GM23338 (cell line): ENCODE results near the gene CASP7. TPM values are rescaled to one million over a fixed set of nuclear protein-coding genes. Genes with fewer than 3 reads are reported as not detected.

Experiments
- ATAC-seq: fragments of 200-7000 bp; cut with Tn5 transposase; 3 replicates; pipeline ENCODE4 v1.9.1; 2020
- DNase-seq: peaks from one replicate; pipeline ENCODE4 v3.0.0-alpha.2; 2015; ENCODE audit warnings: low spot score
- H2AFZ ChIP-seq: fragments of 200-600 bp; sonication (generic); 2 replicates; pipeline ENCODE4 v1.8.0; 2016; ENCODE audit warnings: antibody characterized with exemption, mild to moderate bottlenecking, moderate library complexity
- H3F3A ChIP-seq: fragments of 200-600 bp; sonication (generic); replicated peaks from 2 replicates; pipeline ENCODE4 v1.8.0; 2017; ENCODE audit warnings: antibody characterized with exemption, mixed run types, low read depth
- H3K27ac ChIP-seq: fragments of 200-600 bp; sonication (generic); 2 replicates; pipeline ENCODE4 v1.6.1; 2016; ENCODE audit warnings: low read depth
- H3K27me3 ChIP-seq: fragments of 200-600 bp; sonication (generic); 2 replicates; pipeline ENCODE4 v1.8.0; 2016; ENCODE audit warnings: mild to moderate bottlenecking, mixed run types, moderate library complexity; ENCODE audit not compliant: insufficient read depth
- H3K36me3 ChIP-seq: fragments of 200-600 bp; sonication (generic); 2 replicates; pipeline ENCODE4 v1.8.0; 2016; ENCODE audit warnings: mild to moderate bottlenecking; ENCODE audit not compliant: insufficient read depth
- H3K4me1 ChIP-seq: fragments of 200-600 bp; sonication (generic); 2 replicates; pipeline ENCODE4 v1.8.0; 2016; ENCODE audit warnings: mild to moderate bottlenecking, moderate library complexity; ENCODE audit not compliant: insufficient read depth
- H3K4me2 ChIP-seq: fragments of 200-600 bp; sonication (generic); 2 replicates; pipeline ENCODE4 v1.7.1; 2017; ENCODE audit warnings: mixed run types
- H3K4me3 ChIP-seq: fragments of 200-600 bp; sonication (generic); 2 replicates; pipeline ENCODE4 v1.6.1; 2016; ENCODE audit warnings: mixed run types
- H3K79me2 ChIP-seq: fragments of 200-600 bp; sonication (generic); replicated peaks from 2 replicates; pipeline ENCODE4 v1.8.0; 2017; ENCODE audit warnings: mild to moderate bottlenecking; ENCODE audit not compliant: insufficient read depth
- H3K9me2 ChIP-seq: fragments of 200-600 bp; sonication (generic); 2 replicates; pipeline ENCODE4 v1.8.0; 2017; ENCODE audit not compliant: insufficient read depth
- H4K20me1 ChIP-seq: fragments of 200-600 bp; sonication (generic); replicated peaks from 2 replicates; pipeline ENCODE4 v1.8.0; 2017; ENCODE audit warnings: mild to moderate bottlenecking; ENCODE audit not compliant: insufficient read depth
- H3K27ac Mint-ChIP-seq: 2 replicates; pipeline ENCODE4 v1.8.0; 2020; ENCODE audit warnings: inconsistent platforms, mild to moderate bottlenecking, moderate library complexity, mixed read lengths
- H3K27me3 Mint-ChIP-seq: 3 replicates; pipeline ENCODE4 v1.8.0; 2022; ENCODE audit warnings: low read depth, mild to moderate bottlenecking, moderate library complexity, mixed read lengths, inconsistent platforms; ENCODE audit not compliant: insufficient read depth, poor library complexity
- H3K36me3 Mint-ChIP-seq: 3 replicates; pipeline ENCODE4 v1.8.0; 2021; ENCODE audit warnings: low read depth, mild to moderate bottlenecking, inconsistent platforms, moderate library complexity, mixed read lengths
- H3K4me1 Mint-ChIP-seq: 3 replicates; pipeline ENCODE4 v1.8.0; 2020; ENCODE audit warnings: mild to moderate bottlenecking, inconsistent platforms, mixed read lengths
- H3K4me3 Mint-ChIP-seq: 3 replicates; pipeline ENCODE4 v1.8.0; 2021; ENCODE audit warnings: moderate library complexity, mild to moderate bottlenecking, inconsistent platforms, mixed read lengths
- H3K9me3 Mint-ChIP-seq: 3 replicates; pipeline ENCODE4 v1.8.0; 2020; ENCODE audit warnings: moderate library complexity, mild to moderate bottlenecking, inconsistent platforms, mixed read lengths
- ETS1 ChIP-seq: IDR thresholded peaks from 2 replicates; pipeline ENCODE4 v1.6.1; 2016; ENCODE audit warnings: antibody characterized with exemption
- EZH2 ChIP-seq: fragments of 200-600 bp; sonication (generic); IDR thresholded peaks from one replicate; pipeline ENCODE4 v1.8.0; 2017; ENCODE audit warnings: antibody characterized with exemption, mild to moderate bottlenecking, low read depth; ENCODE audit not compliant: unreplicated experiment
- EZH2phosphoT487 ChIP-seq: fragments of 200-600 bp; sonication (generic); IDR thresholded peaks from one replicate; pipeline ENCODE4 v1.8.1; 2018; ENCODE audit warnings: antibody characterized with exemption; ENCODE audit not compliant: unreplicated experiment
- NANOG ChIP-seq: IDR thresholded peaks from 2 replicates; pipeline ENCODE4 v1.6.1; 2016; ENCODE audit warnings: antibody characterized with exemption, borderline replicate concordance
- STAT1 ChIP-seq: IDR thresholded peaks from one replicate; pipeline ENCODE4 v1.6.1; 2016; ENCODE audit warnings: antibody characterized with exemption; ENCODE audit not compliant: unreplicated experiment
- ZNF114 ChIP-seq: fragments of 250-450 bp; sonication (Bioruptor Pico); IDR thresholded peaks from 2 replicates; pipeline ENCODE4 v1.5.0; 2020; ENCODE audit warnings: mild to moderate bottlenecking, moderate library complexity
- polyA plus RNA-seq: library from polyadenylated mRNA; unstranded; fragments of >200 nt; fragmentation: Nextera tagmentation; extraction: Ambion mirVana; gene quantifications from 2 replicates; pipeline ENCODE4 v1.2.1, GENCODE V29; 2016
- total RNA-seq: library from RNA; depleted of rRNA; stranded (reverse); fragments of >200 nt; shearing (Covaris generic); gene quantifications from 2 replicates; pipeline ENCODE4 v1.2.3, GENCODE V29; 2014
- TF ChIP-seq, protein P1 (sequence below), 2 experiments: fragments of 200-600 bp in 1 of 2; sonication (generic) in 1 of 2; conservative IDR thresholded peaks; 2 replicates each; pipeline versions ENCODE4 v1.5.1 to v1.6.1; 2016 to 2017; ENCODE audit warnings: antibody characterized with exemption in 2 of 2, low read depth in 2 of 2, mild to moderate bottlenecking in 2 of 2, moderate library complexity in 1 of 2

The CASP7 gene
- total and polyA plus RNA-seq, 2 experiments from 2014 or later, result 2.1 to 7.0 TPM

DNA sequence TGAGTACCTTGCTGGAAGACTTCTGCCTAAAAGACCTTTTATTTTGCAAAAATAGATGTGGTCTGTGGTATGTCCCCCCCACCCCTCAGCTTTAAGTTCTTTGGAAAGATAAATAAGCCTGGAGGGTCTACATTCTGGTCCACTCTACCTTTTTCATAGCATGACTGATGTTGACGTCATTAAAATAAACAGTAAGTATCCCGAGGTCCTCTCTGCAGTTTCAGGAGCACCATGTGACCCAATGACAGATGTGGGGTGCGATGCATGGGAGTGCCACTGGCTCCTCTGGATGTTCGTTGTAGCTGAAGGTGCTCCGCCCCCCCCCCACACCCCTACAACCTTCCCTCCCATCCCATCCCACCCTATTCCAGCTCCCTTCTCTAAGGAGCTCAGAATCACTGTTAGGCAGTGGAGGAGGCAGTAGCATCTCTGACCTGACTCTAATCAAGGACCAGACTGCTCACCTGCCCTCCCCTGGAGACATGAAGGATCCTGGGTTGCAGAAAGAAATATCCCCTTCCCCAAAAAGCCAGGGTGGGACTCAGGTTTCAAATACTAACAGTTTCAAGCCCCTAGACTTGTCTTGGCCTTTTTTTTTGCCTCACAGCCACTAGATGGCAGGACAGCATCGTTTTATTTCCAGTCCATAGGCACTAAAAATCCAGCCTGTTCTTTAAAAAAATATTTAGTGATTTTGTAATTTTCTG, 25.1 kb downstream of the CASP7 start:
- no peaks in the 10 kb centered on the region for H3K27me3 ChIP-seq

GRCh38 chr10:113705344-113705652, 25.6 kb downstream of the CASP7 start:
- Histone ChIP-seq H3K4me3 (no peak overlapping the region), H3K27me3 (no peaks in the 10 kb centered on the region), H3K79me2 (no peaks in the 10 kb centered on the region), H3K4me1 (peaks cover 21% of the 10 kb centered on the region), H2AFZ (no peak overlapping the region), H4K20me1 (peaks cover 3% of the 10 kb centered on the region; the same call in 1 of the 2 replicates), H3K27ac (no peak overlapping the region), H3K36me3 (no peaks in the 10 kb centered on the region), H3K4me2 (no peak overlapping the region), H3F3A (no peaks in the 10 kb centered on the region), H3K9me2 (no peaks in the 10 kb centered on the region)
- Mint-ChIP-seq H3K27ac (peak overlapping the region; percentile 53; the same call in 1 of the 2 replicates), H3K36me3 (no peaks in the 10 kb centered on the region), H3K9me3 (no peaks in the 10 kb centered on the region; the same call in 2 of the 3 replicates), H3K27me3 (peaks cover 7% of the 10 kb centered on the region), H3K4me3 (no peak overlapping the region), H3K4me1 (peaks cover 43% of the 10 kb centered on the region)
- ATAC-seq (no peak), DNase-seq (no peak)
- TF ChIP-seq EZH2 (no peak), NANOG (no peak), STAT1 (no peak)

More for the DNA sequence above, 25.1 kb downstream of the CASP7 start:
- H3K4me3 Mint-ChIP-seq, result no peak overlapping the region
- Histone ChIP-seq H2AFZ (no peak overlapping the region), H3K36me3 (no peaks in the 10 kb centered on the region), H3K79me2 (no peaks in the 10 kb centered on the region), H3K9me2 (no peaks in the 10 kb centered on the region), H3F3A (no peaks in the 10 kb centered on the region), H4K20me1 (peaks cover 3% of the 10 kb centered on the region; the same call in 1 of the 2 replicates), H3K4me3 (no peak overlapping the region), H3K4me2 (no peak overlapping the region), H3K27ac (no peak overlapping the region), H3K4me1 (peaks cover 16% of the 10 kb centered on the region)
- H3K36me3 Mint-ChIP-seq, result no peaks in the 10 kb centered on the region
- ATAC-seq, result peak; percentile 88
- H3K4me1 Mint-ChIP-seq, result peaks cover 38% of the 10 kb centered on the region
- peak; percentile 72 for DNase-seq
- TF ChIP-seq, protein P1, sequence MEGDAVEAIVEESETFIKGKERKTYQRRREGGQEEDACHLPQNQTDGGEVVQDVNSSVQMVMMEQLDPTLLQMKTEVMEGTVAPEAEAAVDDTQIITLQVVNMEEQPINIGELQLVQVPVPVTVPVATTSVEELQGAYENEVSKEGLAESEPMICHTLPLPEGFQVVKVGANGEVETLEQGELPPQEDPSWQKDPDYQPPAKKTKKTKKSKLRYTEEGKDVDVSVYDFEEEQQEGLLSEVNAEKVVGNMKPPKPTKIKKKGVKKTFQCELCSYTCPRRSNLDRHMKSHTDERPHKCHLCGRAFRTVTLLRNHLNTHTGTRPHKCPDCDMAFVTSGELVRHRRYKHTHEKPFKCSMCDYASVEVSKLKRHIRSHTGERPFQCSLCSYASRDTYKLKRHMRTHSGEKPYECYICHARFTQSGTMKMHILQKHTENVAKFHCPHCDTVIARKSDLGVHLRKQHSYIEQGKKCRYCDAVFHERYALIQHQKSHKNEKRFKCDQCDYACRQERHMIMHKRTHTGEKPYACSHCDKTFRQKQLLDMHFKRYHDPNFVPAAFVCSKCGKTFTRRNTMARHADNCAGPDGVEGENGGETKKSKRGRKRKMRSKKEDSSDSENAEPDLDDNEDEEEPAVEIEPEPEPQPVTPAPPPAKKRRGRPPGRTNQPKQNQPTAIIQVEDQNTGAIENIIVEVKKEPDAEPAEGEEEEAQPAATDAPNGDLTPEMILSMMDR (conservative IDR thresholded peaks at IDR 0.05; ENCODE audit: low read depth in 2 of 2), result peak; percentile 77 to 86
- TF ChIP-seq ZNF114 (CRISPR knock-in tag) (no peak), EZH2phosphoT487 (no peak), ETS1 (no peak)
- peaks cover 4% of the 10 kb centered on the region for H3K27me3 Mint-ChIP-seq
- no peaks in the 10 kb centered on the region; the same call in 2 of the 3 replicates for H3K9me3 Mint-ChIP-seq
- no peak overlapping the region for H3K27ac Mint-ChIP-seq
